ENCODE measurements around the gene DCP1A. TPM values are rescaled to one million over a fixed set of nuclear protein-coding genes. Genes with fewer than 3 reads are reported as not detected.
A peak's percentile ranks its signal among the peaks of the same experiment; 100 is the strongest.

The DCP1A gene
- total and polyA plus RNA-seq, 2 of the 13 experiments (the other 11 are each of a cell fraction or from before 2014, with no cell fraction given), result 14.2 to 41.2 TPM

- TF ChIP-seq, protein P1, sequence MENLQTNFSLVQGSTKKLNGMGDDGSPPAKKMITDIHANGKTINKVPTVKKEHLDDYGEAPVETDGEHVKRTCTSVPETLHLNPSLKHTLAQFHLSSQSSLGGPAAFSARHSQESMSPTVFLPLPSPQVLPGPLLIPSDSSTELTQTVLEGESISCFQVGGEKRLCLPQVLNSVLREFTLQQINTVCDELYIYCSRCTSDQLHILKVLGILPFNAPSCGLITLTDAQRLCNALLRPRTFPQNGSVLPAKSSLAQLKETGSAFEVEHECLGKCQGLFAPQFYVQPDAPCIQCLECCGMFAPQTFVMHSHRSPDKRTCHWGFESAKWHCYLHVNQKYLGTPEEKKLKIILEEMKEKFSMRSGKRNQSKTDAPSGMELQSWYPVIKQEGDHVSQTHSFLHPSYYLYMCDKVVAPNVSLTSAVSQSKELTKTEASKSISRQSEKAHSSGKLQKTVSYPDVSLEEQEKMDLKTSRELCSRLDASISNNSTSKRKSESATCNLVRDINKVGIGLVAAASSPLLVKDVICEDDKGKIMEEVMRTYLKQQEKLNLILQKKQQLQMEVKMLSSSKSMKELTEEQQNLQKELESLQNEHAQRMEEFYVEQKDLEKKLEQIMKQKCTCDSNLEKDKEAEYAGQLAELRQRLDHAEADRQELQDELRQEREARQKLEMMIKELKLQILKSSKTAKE (CRISPR knock-in tag; IDR thresholded peaks at IDR 0.05; ENCODE audit: borderline replicate concordance), result no peak
- TF ChIP-seq ZNF205 (CRISPR knock-in tag; IDR thresholded peaks at IDR 0.05) (no peak), ZNF274 (CRISPR knock-in tag; IDR thresholded peaks at IDR 0.05) (no peak), EEA1 (CRISPR knock-in tag; IDR thresholded peaks at IDR 0.05; ENCODE audit: borderline replicate concordance) (no peak), UBTF (CRISPR knock-in tag; IDR thresholded peaks at IDR 0.05) (no peak), POLR2AphosphoS5 (IDR thresholded peaks at IDR 0.05; ENCODE audit: low read depth, low read length) (no peak), PRDM10 (CRISPR knock-in tag; IDR thresholded peaks at IDR 0.05; ENCODE audit: low read depth) (0 out of 2 replicates have a peak, but pooled peaks have one; percentile 27), PBX2 (CRISPR knock-in tag; IDR thresholded peaks at IDR 0.05) (peak; percentile 28; the same call in 1 of the 2 replicates), ZBTB26 (CRISPR knock-in tag; IDR thresholded peaks at IDR 0.05; ENCODE audit: borderline replicate concordance) (peak; percentile 58; the same call in 1 of the 2 replicates), ETV5 (CRISPR knock-in tag; IDR thresholded peaks at IDR 0.05; ENCODE audit: borderline replicate concordance) (peak; percentile 13; the same call in 1 of the 2 replicates)
- TF ChIP-seq, protein P2, sequence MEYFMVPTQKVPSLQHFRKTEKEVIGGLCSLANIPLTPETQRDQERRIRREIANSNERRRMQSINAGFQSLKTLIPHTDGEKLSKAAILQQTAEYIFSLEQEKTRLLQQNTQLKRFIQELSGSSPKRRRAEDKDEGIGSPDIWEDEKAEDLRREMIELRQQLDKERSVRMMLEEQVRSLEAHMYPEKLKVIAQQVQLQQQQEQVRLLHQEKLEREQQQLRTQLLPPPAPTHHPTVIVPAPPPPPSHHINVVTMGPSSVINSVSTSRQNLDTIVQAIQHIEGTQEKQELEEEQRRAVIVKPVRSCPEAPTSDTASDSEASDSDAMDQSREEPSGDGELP (IDR thresholded peaks at IDR 0.05; ENCODE audit: borderline replicate concordance, low read depth), result no peak
Observed at GRCh38 chr3:53258600-53259426, 88.5 kb downstream of the DCP1A start (continued).
